Common myeloid progenitor, CD34-positive (primary cell): ENCODE data around the gene TMEM203.

ENCODE experiments used
- CTCF ChIA-PET: fragments of 350-600 bp; sonication (Branson Sonifier 250); formaldehyde crosslinking; loops from one replicate; lab custom pipeline; 2021; ENCODE audit warnings: antibody characterized with exemption; lab: Charles Lee
- POLR2A ChIA-PET: fragments of 350-600 bp; sonication (Branson Sonifier 250); formaldehyde crosslinking; loops from one replicate; lab custom pipeline; 2021; ENCODE audit warnings: antibody characterized with exemption; lab: Charles Lee
- DNase-seq, 3 donors: peaks; one replicate each; pipeline versions ENCODE4 v3.0.0 to v3.0.0-alpha.2; 2013
- H3K27ac ChIP-seq, 2 experiments: 1 replicate in 1 of 2; 2 replicates in 1 of 2; pipeline ENCODE4 v1.7.0; 2013; ENCODE audit warnings: inconsistent platforms in 2 of 2, low read length in 2 of 2, mild to moderate bottlenecking in 2 of 2, low read depth in 1 of 2, moderate library complexity in 1 of 2; ENCODE audit not compliant: severe bottlenecking in 2 of 2, insufficient read depth in 1 of 2, poor library complexity in 1 of 2
- H3K27me3 ChIP-seq, 5 experiments: replicated peaks in 2 of 5; 1 replicate in 3 of 5; 2 replicates in 2 of 5; pipeline versions ENCODE4 v1.6.1 to v1.7.0; 2013; ENCODE audit warnings: low read length in 4 of 5, mild to moderate bottlenecking in 2 of 5, moderate library complexity in 2 of 5, inconsistent platforms in 1 of 5; ENCODE audit not compliant: insufficient read depth in 5 of 5, control insufficient read depth in 4 of 5
- H3K36me3 ChIP-seq, 4 experiments: 1 replicate in 2 of 4; 2 replicates in 2 of 4; pipeline versions ENCODE4 v1.6.1 to v1.7.0; 2013; ENCODE audit warnings: low read length in 3 of 4, control low read depth in 1 of 4, mild to moderate bottlenecking in 1 of 4; ENCODE audit not compliant: control insufficient read depth in 4 of 4, insufficient read depth in 4 of 4
- H3K4me1 ChIP-seq, 4 experiments: 1 replicate in 3 of 4; 2 replicates in 1 of 4; pipeline versions ENCODE4 v1.6.1 to v1.7.1; 2013; ENCODE audit warnings: low read length in 3 of 4, mild to moderate bottlenecking in 3 of 4, control low read depth in 1 of 4, inconsistent platforms in 1 of 4, moderate library complexity in 1 of 4; ENCODE audit not compliant: control insufficient read depth in 4 of 4, insufficient read depth in 4 of 4; ENCODE audit errors: control extremely low read depth in 1 of 4
- H3K4me3 ChIP-seq, 7 experiments: 1 replicate in 4 of 7; 2 replicates in 3 of 7; pipeline versions ENCODE4 v1.5.1 to v1.7.0; 2013; ENCODE audit warnings: mild to moderate bottlenecking in 7 of 7, low read length in 6 of 7, moderate library complexity in 6 of 7, inconsistent platforms in 2 of 7, low read depth in 2 of 7, control low read depth in 1 of 7; ENCODE audit not compliant: insufficient read depth in 4 of 7, control insufficient read depth in 1 of 7; ENCODE audit errors: extremely low read depth in 1 of 7
- H3K9me3 ChIP-seq, 5 experiments: 1 replicate in 4 of 5; 2 replicates in 1 of 5; pipeline versions ENCODE4 v1.6.1 to v1.7.1; 2013; ENCODE audit warnings: low read length in 4 of 5, mild to moderate bottlenecking in 2 of 5, inconsistent platforms in 1 of 5, low read depth in 1 of 5, moderate library complexity in 1 of 5; ENCODE audit not compliant: control insufficient read depth in 4 of 5, insufficient read depth in 2 of 5; ENCODE audit errors: control extremely low read depth in 1 of 5
- WGBS: methylation state at CpG from one replicate; pipeline ENCODE4 v1.1.5; 2013; ENCODE audit not compliant: insufficient coverage; 5-methylcytosine and 5-hydroxymethylcytosine counted together

TMEM203 gene

DNA sequence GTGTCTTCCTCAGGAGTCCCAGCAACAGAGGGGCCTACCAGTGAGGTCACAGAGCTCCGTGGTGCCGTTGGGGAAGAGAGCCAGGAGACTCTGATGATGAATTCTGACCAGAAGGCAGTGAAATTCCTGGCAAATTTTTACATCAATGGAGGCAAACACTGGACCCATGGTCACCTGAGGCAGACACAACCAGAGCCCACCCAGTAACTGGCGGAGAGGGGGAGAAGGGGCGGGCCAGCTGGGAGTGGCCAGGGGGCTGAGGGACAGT, 45.7 kb upstream of the TMEM203 start, which contains the start of gene STPG3:
Gene STPG3, plus strand, starts transcription at position 93 of the 268 bp plus-strand sequence. Its CDS starts 1 bp downstream, at position 94.
- H3K9me3 ChIP-seq, result no peaks in the 10 kb centered on the region
- H3K36me3 ChIP-seq, result peaks cover 0 to under 1% (median 0%) of the 10 kb centered on the region in 4 experiments
- CTCF ChIA-PET, result no interaction called here
- POLR2A ChIA-PET, result no interaction called here
- H3K27ac ChIP-seq, result no peak within 1 kb of the TSS
- WGBS, result 97% methylated on average over 3 of the region's 4 CpGs
- DNase-seq, result no peak
- no peaks in the 10 kb centered on the region for H3K27me3 ChIP-seq
- peaks cover 0 to 16% (median 16%) of the 10 kb centered on the region in 4 experiments for H3K4me1 ChIP-seq
- H3K4me3 ChIP-seq, result no peak within 1 kb of the TSS

DNA sequence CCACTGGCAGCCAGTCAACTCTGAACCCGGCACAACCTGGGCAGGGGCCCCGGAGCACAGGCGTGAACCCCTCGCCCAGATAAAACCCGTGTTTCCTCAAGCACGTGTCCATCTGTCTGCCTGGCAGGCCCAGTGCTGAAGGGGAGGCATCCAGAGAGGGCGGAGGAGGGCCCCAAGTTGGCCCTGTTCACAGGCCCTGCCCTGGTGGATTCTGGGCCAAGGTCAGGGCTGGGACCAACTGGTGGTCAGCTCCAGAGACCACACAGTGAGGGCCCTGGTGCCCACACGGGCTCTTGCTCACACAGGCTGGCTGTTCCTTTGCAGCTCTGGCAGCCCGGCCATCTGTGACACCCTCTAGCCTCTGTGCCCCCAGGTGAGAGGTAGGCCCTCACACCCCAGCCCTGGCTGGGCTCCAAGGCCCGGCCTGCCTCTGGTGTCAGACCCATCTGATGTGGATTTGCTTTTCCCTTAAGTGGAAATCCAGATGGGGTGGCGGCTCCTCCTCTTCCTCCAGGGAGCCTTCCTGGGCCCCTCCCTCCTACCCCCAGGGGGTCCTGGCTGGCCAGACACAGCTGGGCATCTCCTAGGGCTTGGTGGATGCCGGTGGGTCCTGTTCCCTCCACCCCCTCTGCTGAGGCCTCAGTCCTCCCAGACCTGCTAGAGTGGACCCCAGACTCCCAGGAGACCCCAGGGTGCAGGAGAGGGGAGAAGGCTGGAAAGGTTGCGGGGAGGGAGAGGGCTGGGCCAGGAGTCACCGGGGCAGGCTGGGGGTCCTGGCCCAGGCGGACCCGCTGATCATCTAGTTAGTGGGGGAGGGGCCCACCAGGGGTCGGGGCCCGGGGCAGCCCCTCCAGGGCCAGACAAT, 45.1 kb upstream of the TMEM203 start:
- peaks cover 0 to 12% (median 11%) of the 10 kb centered on the region in 4 experiments for H3K4me1 ChIP-seq
- no peaks in the 10 kb centered on the region for H3K27me3 ChIP-seq
- no peaks in the 10 kb centered on the region for H3K36me3 ChIP-seq
- WGBS, result 94% methylated on average over 17 of the region's 18 CpGs
- POLR2A ChIA-PET, result no interaction called here
- no peak overlapping the region for H3K27ac ChIP-seq
- H3K9me3 ChIP-seq, result no peaks in the 10 kb centered on the region
- no peak for DNase-seq
- CTCF ChIA-PET, result interaction anchor here (0.7 to 0.9 kb wide), 2 partner anchors 10 to 14 kb away, joined by 3 to 5 read pairs; partner anchors contain the start of gene TUBB4B
- no peak overlapping the region for H3K4me3 ChIP-seq

DNA sequence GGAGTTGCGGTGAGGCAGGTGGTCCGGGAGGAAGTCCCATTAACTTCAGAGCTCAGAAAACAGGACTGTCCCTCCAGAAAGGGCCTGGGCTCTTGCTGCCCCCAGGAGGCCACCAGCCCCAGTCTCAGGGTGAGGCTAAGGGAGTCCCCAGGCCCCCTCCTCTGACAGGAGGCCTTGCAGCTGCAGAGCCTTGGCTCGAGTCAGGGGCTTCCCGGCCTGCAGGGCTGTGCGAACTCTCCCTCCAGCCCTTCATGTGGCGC, 42.4 kb upstream of the TMEM203 start:
- Histone ChIP-seq H3K4me1 (peaks cover 0 to 17% (median 8%) of the 10 kb centered on the region in 4 experiments), H3K9me3 (no peaks in the 10 kb centered on the region), H3K36me3 (peaks cover 0 to 13% (median 6%) of the 10 kb centered on the region in 4 experiments), H3K4me3 (no peak overlapping the region), H3K27me3 (no peaks in the 10 kb centered on the region), H3K27ac (no peak overlapping the region)
- POLR2A ChIA-PET, result interaction anchor here (0.7 kb wide), 1 partner anchor 25 kb away, joined by 3 read pairs; no protein-coding TSS in a partner anchor
- WGBS, result no CpG with 5 or more reads among the region's 6 CpGs
- DNase-seq, result no peak
- CTCF ChIA-PET, result interaction anchor here (0.8 to 1.3 kb wide), 2 partner anchors 11 to 59 kb away, joined by 3 to 5 read pairs; no protein-coding TSS in a partner anchor

DNA sequence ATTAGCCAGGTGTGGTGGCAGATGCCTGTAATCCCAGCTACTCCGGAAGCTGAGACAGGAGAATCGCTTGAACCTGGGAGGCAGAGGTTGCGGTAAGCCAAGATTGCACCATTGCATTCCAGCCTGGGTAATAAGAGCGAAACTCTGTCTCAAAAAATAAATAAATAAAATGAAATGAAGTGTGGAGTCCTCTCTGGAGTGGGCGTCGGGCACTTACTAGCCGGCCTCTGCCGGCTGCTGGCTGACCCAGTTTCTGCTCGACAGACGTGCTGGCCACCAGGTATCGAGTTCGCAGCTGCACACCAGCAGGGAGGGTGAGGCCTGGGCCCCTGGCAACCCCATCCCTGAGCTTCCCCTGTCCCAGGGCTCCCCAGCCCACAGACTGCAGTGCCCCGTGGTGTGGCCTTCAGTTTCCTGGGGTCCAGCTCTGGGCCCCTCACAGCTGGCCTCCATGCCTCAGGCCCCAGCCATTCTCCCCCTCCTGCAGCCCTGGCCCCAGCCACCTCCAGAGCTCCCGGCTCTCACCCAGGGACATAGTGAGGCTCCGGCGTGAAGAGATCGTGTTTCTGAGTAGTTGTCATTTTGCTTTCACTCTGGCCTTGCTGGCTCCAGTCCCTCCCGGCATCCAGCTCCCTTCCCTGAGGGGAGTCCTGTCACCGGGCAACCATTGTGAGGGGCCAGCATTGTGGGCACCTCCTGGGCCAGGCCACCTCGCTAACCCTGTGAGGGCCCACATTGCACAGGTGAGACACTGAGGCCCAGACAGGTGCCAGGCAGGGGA, 41.9 kb upstream of the TMEM203 start:
- H3K4me3 ChIP-seq, result no peak overlapping the region
- POLR2A ChIA-PET, result interaction anchor here (0.6 kb wide), 1 partner anchor 14 kb away, joined by 4 read pairs; no protein-coding TSS in a partner anchor
- no peak for DNase-seq
- CTCF ChIA-PET, result interaction anchor here (0.5 to 1.3 kb wide), 3 partner anchors 10 to 58 kb away, joined by 3 to 5 read pairs (median 3); no protein-coding TSS in a partner anchor
- H3K36me3 ChIP-seq, result peaks cover 0 to 18% (median 12%) of the 10 kb centered on the region in 4 experiments
- H3K27me3 ChIP-seq, result no peaks in the 10 kb centered on the region
- H3K27ac ChIP-seq, result no peak overlapping the region
- H3K4me1 ChIP-seq, result peaks cover under 1 to 22% (median 12%) of the 10 kb centered on the region in 4 experiments
- 95% methylated on average over 18 of the region's 20 CpGs for whole genome bisulfite sequencing
- no peaks in the 10 kb centered on the region for H3K9me3 ChIP-seq

DNA sequence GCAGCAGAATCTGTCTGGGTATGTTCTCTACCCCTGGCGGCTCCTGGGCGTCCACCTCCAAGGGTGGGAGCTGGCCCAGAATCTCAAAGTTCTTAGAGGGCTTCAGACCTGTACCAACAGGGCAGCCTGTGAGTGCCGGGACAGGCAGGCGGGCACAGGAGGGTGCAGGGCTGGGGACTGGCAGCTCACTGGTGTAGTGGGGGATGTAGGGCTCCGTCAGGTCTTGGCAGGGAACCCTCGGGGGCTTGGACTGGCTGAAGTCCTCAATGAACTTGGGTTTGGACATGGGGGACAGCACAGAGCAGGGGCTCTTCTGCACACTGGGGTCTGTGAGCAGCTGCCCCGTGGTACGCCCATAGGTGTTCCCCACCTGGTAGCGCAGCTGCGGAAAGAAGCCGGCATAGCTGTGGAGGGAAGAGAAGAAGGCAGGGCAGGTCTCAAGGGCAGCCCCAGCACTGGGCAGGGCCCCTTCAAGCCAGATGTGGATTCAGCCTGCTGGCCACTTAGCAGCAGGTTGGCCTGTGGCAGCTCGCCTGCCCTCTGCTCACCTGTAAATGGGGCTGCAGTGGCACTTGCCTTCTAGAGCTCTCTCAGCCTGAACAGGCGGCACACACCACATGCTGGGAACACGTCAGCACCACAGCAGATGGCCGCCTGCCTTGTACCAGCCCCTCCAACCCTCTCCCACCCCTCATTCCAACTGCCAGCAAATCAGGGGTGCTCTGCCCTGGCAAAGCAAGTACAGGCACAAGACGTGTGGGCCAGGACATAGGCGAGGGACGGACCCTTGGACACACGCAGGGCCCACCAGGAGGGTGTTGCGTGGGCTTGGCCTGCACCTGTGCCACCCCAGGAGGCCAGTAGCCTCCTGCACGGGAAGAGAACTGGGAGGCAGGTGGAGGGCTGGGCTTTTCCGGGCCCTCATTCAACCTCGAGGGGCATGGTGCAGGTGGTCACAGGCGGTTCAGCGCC, 40.3 kb upstream of the TMEM203 start:
- CTCF ChIA-PET, result interaction anchor here (2.4 kb wide), 1 partner anchor 8 kb away, joined by 10 read pairs; no protein-coding TSS in a partner anchor
- DNase-seq, result no peak
- peaks cover 3 to 27% (median 19%) of the 10 kb centered on the region in 4 experiments for H3K4me1 ChIP-seq
- peaks cover 0 to 24% (median 17%) of the 10 kb centered on the region in 4 experiments for H3K36me3 ChIP-seq
- H3K27me3 ChIP-seq, result no peaks in the 10 kb centered on the region
- WGBS, result 98% methylated on average over 23 of the region's 25 CpGs
- H3K27ac ChIP-seq, result no peak overlapping the region
- no peak overlapping the region for H3K4me3 ChIP-seq
- H3K9me3 ChIP-seq, result no peaks in the 10 kb centered on the region
- POLR2A ChIA-PET, result interaction anchor here (1.6 kb wide), 1 partner anchor 8 kb away, joined by 8 read pairs; the partner anchor contains the start of gene NELFB
